Bronchial epithelial cell (primary cell): Measurements from ENCODE around the gene KCNA1. TPM values are rescaled to one million over a fixed set of nuclear protein-coding genes. Genes with fewer than 3 reads are reported as not detected.
"Not testable (repeated sequence)": the region's sequence is repeated elsewhere in the genome, so short reads cannot be mapped to it uniquely, and the experiment has no call there.

Experiments used
- DNase-seq: peaks from one replicate; pipeline ENCODE4 v3.0.0-alpha.2; 2010; ENCODE audit warnings: low read depth
- FAIRE-seq: peaks from 2 replicates; lab custom pipeline; 2011; peaks lifted over from hg19 to GRCh38; lab: Jason Lieb, UNC
- H3K27me3 ChIP-seq: 2 replicates; pipeline ENCODE4 v1.5.1; 2011; ENCODE audit warnings: low read length; ENCODE audit not compliant: control insufficient read depth, insufficient read depth
- H3K36me3 ChIP-seq: 2 replicates; pipeline ENCODE4 v1.5.1; 2011; ENCODE audit warnings: low read length; ENCODE audit not compliant: control insufficient read depth, insufficient read depth
- H3K4me3 ChIP-seq: 2 replicates; pipeline ENCODE4 v1.5.1; 2011; ENCODE audit warnings: mild to moderate bottlenecking, low read depth, low read length, control low read depth
- CTCF ChIP-seq: IDR thresholded peaks from 2 replicates; pipeline ENCODE4 v1.5.1; 2011; ENCODE audit warnings: mild to moderate bottlenecking, moderate library complexity, low read length, control low read depth, inconsistent platforms; ENCODE audit not compliant: insufficient read depth, severe bottlenecking
- total RNA-seq: library from RNA; depleted of rRNA; stranded (reverse); fragments of >200 nt; gene quantifications from 2 replicates; pipeline ENCODE4 v1.2.1, GENCODE V29; 2014

Gene KCNA1
- total RNA-seq, 1 donor from 2014 or later = not detected

GRCh38 chr12:4866299-4866698 lies 43.4 kb upstream of the KCNA1 start:
- FAIRE-seq = no peak
- Histone ChIP-seq H3K36me3 (no peaks in the 10 kb centered on the region), H3K27me3 (no peaks in the 10 kb centered on the region), H3K4me3 (no peak overlapping the region)
- no peak for TF ChIP-seq CTCF
- no peak for DNase-seq

- Histone ChIP-seq H3K36me3 (no peaks in the 10 kb centered on the region), H3K4me3 (no peak overlapping the region), H3K27me3 (no peaks in the 10 kb centered on the region)
- no peak for FAIRE-seq
- DNase-seq = no peak
- TF ChIP-seq CTCF = no peak
Observed at GRCh38 chr12:4867384-4867783, 42.3 kb upstream of the KCNA1 start.

- Histone ChIP-seq H3K27me3 (no peaks in the 10 kb centered on the region), H3K36me3 (no peaks in the 10 kb centered on the region), H3K4me3 (no peak overlapping the region)
- FAIRE-seq = no peak
- no peak for TF ChIP-seq CTCF
- DNase-seq = no peak
Observed at GRCh38 chr12:4870423-4870822, 39.3 kb upstream of the KCNA1 start.

- Histone ChIP-seq H3K4me3 (no peak overlapping the region), H3K36me3 (no peaks in the 10 kb centered on the region), H3K27me3 (no peaks in the 10 kb centered on the region)
- TF ChIP-seq CTCF = no peak
- DNase-seq (no peak), FAIRE-seq (no peak)
Observed at GRCh38 chr12:4871514-4871913, 38.2 kb upstream of the KCNA1 start.

- H3K36me3 ChIP-seq = no peaks in the 10 kb centered on the region
- FAIRE-seq (no peak), DNase-seq (no peak)
- H3K27me3 ChIP-seq = no peaks in the 10 kb centered on the region
- TF ChIP-seq CTCF = no peak
- H3K4me3 ChIP-seq = no peak overlapping the region
Observed at GRCh38 chr12:4873947-4874346, 35.8 kb upstream of the KCNA1 start.

GRCh38 chr12:4874671-4875070 lies 35.0 kb upstream of the KCNA1 start:
- no peak for TF ChIP-seq CTCF
- H3K4me3 ChIP-seq = no peak overlapping the region
- no peaks in the 10 kb centered on the region for H3K36me3 ChIP-seq
- DNase-seq (no peak), FAIRE-seq (no peak)
- no peaks in the 10 kb centered on the region for H3K27me3 ChIP-seq

- H3K27me3 ChIP-seq, H3K36me3 ChIP-seq, FAIRE-seq, H3K4me3 ChIP-seq, DNase-seq: not testable (repeated sequence)
Observed at GRCh38 chr12:4879481-4879880, 30.2 kb upstream of the KCNA1 start.
